Stimulated activated CD4-positive, alpha-beta T cell treated with anti-CD3 and anti-CD28 coated beads, Interleukin-15, amount 100 ng/mL, for 24 hours (primary cell): ENCODE data around the gene ARHGEF3.
"Not testable (repeated sequence)": the region's sequence is repeated elsewhere in the genome, so short reads cannot be mapped to it uniquely, and the experiment has no call there.

Experiments used
- DNase-seq: peaks from one replicate; pipeline ENCODE4 v3.0.0-alpha.2; 2020

ARHGEF3 gene

DNA sequence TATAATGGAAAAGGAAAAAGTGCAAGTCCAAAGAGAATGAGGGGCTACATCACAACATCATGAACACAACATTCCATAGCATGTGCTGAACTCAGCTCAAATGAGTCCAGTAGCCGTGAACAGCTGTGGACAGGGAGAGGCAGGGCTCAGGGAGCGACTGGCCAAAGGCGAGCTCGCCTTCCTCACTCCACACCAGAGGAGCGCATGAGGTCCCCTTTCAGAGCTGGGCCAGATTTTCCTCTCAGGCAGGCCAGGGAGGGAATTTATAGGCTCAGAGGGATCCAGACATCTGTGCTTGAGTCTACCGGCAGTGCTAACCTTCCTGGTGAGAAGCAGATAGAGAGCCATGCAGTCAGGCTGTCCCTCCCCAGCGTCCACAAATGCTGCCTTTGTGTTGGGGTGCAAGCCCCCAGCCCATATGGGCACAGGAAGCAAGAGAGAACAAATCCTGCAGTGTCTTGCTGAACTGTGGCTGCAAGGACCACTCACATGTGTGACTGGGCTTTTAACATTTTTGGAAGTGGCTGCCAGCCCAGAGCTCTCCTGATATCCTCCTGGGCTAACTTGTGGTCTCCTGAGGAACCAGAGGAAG is 32.5 kb downstream of the ARHGEF3 start:
- no peak for DNase-seq

DNA sequence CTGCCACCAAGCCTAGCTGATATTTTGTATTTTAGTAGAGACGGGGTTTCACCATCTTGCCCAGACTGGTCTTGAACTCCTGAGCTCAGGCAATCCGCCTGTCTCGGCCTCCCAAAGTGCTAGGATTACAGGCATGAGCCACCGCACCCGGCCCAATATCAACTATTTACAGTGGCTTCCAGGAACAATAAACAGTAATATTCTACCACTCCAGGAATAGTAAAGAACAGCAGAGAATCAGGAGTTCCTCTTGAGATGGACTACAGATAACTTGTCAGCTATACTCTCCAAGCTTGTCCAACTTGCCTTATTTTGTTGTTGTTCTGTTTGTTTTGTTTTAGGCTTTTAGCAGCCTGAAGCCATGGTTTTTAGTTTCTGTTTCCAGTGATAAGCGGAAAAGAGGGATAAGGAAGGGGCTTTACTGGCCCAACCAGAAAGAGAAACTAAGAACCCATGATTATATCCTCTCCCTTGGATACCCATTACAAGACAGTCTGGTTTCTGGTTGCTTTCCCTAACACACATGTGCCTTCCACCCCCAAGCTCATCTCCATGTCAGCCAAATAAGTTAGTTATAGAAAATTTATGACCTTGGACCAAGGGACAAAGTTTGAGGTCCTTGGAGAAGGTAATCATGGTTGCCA is 36.7 kb downstream of the ARHGEF3 start:
- no peak for DNase-seq

DNA sequence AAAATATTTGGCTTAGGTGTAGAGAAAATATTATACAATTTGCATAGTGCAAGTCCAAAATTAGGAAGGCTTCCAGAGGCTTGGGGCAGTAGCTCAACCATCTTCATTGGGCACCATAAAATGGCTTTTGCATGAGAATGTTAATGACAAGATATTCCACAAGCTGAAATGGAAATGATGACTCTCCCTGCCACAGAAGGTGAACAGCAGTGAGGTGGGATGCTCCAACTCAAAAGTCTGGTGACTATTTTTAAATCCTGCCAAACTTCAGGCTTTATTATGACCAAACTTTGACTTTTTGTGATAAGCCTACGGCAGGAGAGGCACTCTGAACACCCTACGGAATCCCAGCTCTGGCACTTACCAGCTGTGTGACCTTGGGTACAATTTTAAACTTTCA is 37.6 kb downstream of the ARHGEF3 start:
- no peak for DNase-seq

DNA sequence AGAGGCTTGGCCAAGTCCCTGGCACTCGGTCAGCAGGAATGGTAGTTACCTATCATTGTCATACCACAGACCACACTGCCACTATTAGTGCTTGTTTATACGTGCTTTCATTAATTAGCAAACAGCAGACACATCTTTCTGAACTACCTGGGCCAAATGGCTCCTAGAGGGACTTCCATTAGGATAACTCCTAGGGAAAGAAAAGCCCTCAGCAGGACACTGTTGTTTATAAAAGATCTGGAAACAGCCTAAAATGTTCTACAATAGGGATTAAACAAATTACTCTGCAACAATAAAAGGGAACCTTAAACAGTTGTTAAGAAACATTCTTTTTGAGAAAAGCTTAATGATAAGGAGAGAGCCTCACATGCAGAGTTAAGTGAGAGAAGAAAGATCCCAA is 38.5 kb downstream of the ARHGEF3 start:
- DNase-seq = no peak

DNA sequence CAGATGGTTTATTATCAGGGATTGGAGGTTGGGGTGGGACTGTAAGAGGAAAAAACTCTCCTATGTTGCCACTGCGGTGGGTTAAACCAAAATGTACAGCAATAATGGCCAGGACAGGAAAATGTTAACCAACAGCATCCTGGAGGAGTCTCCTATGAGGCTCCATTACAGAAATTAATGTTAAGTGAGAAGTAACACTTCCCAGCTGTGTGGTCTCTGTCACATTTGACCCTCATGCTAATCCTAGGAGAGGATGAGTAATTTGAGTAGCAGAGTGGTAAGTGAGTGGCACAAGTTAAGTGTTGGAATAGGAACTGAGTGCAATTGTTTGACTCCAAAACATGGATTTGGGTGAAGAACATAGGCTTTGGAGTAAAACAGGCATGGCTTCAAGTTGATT is 39.0 kb downstream of the ARHGEF3 start:
- DNase-seq = no peak

DNA sequence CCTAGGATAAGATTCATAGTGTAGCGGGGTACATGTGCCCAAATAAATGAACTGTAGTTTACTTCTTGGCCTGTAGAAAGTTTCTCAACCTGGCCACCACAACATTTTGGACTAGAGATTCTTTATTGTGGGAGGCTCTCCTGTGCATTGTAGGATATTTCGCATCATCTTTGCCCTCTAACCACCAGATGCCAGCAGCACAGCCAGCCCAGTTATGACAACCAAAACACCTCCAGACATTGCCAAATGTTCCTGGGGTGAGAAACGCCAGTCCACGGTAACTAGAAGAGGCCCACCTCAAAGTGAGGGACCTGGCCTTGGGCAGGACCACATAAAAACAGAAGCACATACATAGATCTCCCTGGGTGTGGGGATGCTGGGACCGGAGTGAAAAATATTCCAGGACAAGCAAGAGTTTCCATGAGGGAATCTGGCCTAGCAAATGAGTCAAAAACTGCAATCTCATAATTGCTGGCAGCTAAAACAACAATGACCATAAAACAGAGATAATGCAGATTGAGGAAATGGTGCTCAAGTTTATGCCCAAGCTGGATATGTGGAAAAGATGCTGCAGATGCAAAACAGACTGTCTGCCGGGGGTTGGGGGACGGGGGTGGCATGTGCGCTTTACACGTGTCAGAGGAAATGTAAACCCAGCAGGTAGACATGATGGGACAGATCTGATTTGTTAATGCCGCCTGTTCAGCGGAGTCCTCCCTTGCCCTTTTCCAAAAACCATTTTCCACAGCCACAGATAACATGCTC is 39.7 kb downstream of the ARHGEF3 start:
- DNase-seq = no peak

DNA sequence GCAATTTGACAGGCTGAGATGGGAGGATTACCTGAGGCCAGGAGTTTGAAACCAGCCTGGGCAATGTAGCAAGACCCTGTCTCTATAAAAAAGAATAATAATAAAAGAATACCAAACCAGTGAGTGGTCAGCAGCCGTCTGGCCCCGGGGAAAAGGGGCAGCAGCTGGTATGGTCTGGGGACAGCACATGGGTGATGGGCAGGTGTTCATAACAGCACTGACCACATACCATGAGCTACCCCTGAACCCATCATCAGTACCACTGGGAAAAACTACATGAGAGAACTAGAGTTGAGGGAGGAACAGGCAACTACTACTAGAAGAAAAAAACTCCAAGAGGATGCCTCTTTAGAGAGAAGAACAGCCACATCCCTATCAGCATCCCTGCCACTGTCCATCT is 40.7 kb downstream of the ARHGEF3 start:
- no peak for DNase-seq

DNA sequence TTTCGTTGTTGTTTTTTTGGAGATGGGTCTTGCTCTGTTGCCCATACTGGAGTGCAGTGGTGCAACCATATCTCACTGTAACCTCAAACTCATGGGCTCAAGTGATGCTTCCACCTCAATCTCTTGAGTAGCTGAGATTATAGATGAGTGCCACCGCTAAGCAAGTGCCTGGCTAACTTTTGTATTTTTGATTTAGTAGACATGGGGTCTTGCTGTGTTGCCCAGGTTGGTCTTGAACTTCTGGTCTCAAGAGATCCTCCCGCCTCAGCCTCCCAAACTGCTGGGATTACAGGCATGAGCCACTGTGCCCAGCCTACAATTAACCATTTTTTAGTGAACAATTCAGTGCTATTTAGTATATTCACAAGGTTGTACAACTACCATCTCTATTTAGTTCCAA is 42.2 kb downstream of the ARHGEF3 start:
- no peak for DNase-seq

DNA sequence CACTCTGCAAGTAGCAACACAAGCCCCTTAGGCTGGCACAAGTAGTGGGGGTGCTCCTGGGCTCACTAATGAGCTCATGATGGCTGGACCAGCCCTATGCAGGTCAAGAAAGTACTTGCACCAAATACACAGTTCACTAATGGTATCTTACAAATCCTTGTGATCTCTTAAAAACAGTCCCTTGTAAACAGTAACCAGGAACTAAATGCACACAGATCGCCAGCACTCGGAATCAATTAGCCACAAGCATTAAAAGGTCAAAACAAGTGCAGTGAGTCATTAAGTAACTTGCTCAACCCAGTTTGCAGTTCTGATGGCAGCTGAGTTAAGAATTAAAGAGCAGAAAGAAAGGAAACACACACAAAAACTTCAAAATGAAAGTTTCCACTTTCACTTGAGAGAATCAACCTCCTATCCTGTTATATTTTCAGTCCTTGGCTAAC is 43.2 kb downstream of the ARHGEF3 start:
- DNase-seq = peak; percentile 55

DNA sequence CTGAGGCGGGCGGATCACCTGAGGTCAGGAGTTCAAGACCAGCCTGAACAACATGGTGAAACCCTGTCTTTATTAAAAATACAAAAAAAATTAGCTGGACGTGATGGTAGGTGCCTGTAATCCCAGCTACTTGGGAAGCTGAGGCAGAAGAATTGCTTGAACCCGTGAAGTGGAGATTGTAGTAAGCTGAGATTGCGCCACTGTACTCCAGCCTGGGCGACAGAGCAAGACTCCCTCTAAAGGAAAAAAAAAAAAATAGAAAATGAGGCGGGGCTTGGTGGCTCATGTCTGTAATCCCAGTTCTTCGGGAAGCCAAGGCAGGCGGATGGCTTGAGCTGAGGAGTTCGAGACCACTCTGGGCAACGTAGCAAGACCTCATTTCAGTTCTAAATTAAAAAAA is 43.7 kb downstream of the ARHGEF3 start:
- not testable (repeated sequence) for DNase-seq

DNA sequence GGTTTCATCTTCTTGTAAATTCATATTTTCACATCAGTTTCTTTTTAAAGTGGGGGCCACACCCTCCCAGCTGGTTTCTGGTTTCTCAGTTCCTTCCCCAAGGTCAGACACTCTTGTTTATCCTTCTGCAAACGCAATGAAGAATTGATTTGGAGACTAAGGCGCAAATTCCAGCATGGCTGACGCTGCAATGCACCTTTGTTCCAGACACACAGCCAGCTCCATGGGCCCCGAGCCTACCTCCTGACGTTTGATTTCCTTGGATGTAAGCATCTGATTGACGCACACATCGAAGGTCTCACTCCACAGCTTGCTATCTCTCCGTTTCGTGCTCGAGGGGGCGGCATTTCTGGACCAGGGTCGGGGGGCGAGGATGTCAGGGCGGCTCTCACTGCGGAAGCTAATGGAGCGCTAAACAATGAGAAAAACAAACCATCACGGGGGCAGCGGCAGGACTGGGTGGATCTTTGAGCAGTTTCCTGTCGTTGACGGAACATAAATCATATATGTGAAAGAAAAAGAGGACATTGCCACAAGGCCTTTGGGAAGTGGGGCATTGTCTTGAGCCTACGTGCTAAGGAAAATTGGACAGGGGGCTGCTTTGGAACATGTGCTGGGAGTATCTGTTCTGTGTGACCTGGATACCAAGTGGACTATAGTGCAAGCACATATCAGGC is 46.9 kb downstream of the ARHGEF3 start:
- peak; percentile 23 for DNase-seq

DNA sequence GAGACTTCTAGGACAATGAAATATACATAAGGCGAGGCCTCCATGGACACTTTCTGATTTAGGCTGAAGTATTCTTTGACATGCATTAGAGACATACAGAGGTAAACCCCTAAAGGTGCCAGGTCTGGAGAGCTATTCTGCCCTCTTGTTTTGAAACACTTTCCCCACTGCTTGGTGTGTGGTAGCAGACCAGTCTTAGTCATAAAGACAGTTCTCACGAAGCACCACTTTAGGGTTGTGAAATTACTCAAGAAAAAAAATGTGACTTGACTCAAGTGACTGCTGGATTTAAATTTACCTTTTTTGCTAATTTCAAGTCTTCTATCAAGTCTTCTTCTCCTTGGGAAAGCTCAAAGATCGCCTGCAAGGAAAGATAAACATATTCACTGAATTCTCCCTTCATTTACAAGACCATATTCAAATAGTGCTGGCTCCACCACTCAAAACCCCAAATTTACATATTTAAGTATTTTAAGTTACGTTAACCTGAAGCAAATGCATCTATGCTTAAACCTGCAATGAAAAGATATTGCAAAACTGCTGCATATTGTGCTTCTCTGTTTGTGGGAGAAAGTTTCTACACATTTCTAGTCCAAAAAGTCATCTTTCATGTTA is 48.4 kb downstream of the ARHGEF3 start:
- DNase-seq = peak; percentile 48

DNA sequence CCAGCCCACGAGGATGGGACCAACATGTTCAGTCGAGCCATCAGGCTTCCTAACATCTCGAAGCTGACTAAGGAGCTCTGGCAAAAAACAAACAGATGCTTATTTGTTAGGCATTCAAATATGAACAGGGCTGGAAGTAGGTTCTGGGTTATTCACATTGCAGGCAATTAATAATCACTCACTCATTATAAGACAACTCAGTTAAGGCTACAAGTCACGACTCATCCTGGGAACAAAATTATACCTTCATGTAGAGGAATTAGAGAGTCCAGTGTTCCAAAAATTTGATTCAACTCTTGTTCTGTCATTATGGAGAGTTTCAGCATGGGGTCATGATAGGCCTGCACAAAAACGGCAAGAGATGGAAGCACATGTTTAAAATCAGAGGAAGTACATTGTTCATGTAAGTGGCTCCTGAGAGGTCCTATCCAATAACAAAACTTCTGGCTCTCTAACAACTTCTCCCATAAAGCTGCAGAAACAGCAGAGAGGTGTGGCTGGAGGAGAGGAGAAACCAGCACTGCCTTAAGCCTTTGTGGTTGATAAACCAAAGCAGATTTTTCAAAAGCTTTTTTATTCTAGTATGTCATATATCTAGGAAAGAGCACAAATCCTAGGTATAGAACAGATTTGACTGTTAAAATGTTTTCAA is 50.6 kb downstream of the ARHGEF3 start:
- no peak for DNase-seq

DNA sequence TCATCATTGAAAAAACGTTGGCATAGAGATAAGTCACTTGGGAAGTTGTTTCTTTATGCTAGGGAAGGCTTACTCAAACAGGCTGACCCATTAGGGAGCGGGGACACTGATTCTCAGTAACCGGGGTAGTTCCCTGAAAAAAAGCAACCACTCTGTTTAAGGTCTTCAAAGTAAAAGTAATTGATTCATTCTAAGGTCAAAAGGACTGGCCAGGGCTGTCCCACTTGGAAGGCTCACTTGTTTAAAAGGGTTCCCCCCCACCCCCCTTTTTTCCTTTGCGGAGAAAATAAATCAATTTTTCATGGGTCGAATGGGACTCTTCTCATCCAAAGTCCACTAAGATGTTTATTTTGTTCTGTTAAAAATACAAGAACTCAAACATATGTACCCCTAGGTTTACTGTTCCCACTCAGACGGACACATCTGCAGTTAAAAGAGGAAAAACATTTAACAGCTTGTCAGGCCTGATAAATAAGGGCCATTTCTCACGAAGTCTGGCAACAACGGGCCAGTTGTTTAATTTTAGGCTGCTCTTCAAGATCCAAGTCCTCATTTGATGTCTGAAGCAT is 53.0 kb downstream of the ARHGEF3 start:
- no peak for DNase-seq

DNA sequence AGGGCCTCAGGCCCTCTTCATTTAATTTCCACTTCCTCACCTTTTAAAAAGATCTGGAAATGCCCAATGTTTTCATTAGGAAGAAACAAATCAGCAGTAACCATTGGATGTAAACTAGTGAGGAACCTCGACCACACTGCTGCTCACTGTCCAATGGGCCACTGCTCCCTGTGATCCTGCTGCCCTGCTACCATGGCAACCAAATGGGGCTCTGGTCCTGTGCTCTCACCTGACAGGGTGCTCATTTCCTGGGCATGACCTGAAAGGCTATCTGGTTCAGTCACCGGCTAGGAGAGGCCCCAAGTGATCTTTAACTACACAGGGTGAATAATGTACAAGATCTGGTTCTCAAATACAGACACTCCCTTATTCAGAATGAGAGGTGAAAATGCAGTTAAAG is 54.6 kb downstream of the ARHGEF3 start:
- no peak for DNase-seq

DNA sequence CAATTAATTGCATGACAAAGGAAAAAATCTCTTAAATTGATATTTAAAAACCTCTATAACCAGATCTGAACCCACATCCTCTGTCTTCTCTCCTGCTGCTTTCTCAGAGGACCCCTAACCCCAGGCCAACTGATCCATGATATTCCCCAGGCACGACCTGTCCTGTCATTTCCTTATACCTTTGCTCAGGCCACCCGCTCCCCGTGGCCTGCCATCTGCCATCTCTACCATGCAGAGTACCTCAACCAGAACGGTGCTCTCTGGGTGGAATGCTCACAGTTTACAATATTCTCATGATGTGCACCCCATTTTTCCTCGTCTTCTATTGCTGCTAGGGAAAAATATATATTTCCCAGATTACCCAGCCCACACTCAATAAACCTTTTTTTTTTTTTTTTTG is 57.7 kb downstream of the ARHGEF3 start:
- DNase-seq = no peak

DNA sequence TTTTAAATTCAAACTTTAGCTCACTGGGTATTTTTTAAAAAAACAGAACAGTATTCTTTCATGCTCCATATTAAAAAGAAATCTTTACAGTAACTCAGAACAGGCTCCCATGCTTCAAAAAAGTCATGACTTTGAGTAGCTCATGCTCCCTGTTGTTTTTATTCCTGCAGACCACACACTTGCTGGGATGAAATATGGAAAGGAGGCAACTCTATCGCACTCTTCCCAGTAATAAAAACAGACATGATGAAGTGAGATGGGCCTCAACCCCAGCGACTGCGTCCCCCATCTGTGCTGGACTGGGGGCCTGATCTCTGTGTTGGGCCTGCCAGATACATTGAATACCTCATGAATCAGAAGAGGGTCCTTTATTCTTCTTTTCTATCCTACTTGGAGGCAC is 58.9 kb downstream of the ARHGEF3 start:
- DNase-seq = no peak

DNA sequence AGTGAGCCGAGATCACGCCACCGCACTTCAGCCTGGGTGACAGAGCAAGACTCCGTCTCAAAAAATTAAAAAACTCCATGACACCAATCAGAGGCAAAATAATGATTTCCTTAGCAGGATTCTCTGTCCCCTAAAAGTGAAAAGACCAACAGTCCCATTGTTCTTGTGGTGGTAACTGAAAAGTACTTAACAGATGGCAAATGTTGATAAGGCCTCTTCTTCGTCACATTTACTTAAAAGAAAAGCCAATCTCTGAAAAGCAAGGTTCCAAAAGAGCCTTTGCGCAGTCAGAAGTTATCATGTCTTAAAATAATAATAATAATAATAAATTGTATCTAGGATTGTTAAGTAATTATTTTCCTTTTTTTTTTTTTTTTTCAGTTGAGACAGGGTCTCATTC is 62.7 kb downstream of the ARHGEF3 start:
- no peak for DNase-seq

DNA sequence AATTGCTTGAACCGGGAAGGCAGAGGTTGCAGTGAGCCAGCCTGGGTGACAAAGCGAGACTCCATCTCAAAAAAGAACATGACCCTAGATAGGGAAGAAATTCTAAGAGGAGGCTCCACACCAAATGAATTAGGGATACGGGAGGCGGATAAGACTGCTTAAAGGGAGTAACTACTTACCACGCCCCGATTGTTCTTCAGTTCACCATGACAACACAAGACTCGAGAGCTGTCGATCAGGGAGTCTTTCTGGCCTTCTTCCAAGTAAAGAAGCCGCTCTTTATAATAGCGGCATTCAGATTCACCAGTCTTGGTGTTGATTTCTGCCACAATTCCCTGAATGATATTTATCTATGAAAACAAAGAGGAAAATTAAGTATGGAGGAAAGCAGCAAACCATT is 64.7 kb downstream of the ARHGEF3 start:
- no peak for DNase-seq

DNA sequence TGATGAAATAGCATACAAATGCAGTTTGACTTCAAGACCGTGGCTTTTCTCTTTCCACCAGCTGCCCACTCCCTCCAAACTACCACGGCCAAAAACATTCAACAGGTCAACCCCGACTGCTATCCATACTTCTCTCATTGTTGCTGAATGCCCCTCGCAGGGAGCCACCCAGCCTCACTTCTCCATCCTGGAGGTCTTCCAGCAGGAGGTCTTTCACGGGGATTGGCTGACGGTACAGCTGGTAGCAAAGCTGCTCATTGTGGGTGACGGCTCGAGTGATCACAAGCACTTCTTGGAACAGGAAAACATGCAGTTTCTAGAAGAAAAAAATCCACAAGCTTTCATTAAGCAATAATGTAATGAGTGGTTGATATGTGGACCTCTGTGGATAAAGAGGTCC is 69.6 kb downstream of the ARHGEF3 start:
- no peak for DNase-seq

DNA sequence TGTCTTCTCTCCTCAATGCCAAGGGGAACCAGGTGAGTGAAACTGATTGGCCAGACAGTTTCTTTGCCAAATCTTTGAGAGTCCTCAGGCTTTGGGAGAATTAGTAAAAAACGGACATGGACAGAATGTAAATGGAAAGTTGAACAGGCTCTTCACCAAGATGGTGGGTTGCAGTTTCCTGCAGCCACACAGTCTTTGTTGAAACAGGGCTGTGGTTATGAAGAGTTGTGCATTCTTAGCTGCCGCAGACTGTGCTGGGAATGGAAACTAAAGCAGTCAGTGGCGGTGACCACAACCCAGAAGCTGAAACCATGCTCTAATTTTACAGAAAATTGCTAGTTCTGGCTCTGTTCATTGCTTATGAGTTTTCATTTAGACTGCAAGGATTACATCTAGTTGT is 76.6 kb downstream of the ARHGEF3 start:
- peak; percentile 74 for DNase-seq

DNA sequence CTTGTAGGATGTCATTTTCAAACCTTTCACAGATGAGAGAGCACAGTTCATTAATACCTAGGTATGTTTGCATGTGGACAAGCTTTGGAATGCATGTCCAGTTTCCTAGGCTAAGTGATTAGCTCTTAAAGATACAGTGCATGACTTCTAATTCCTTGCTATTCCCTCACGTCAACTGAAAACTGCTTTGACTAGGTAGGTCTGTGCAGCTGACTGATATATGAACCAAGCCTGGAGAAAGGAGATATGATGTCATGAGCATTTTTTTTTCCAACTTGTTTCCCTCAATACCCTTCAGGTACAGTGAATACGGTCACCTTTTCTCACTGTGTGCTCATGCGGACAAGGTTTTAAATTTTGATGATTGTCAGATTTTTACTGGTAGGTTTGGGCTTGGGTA is 77.1 kb downstream of the ARHGEF3 start:
- no peak for DNase-seq
